CD4-positive, alpha-beta T cell treated with Interleukin-12 subunit alpha and Interleukin-12 subunit beta, for 1 hour (primary cell): ENCODE measurements around the gene BCL2L15.
"Not testable (repeated sequence)": the region's sequence is repeated elsewhere in the genome, so short reads cannot be mapped to it uniquely, and the experiment has no call there.

Source experiments
- DNase-seq: peaks from one replicate; pipeline ENCODE4 v3.0.0-alpha.2; 2020

The BCL2L15 gene

GRCh38 chr1:113870778-113871177 is 16.6 kb downstream of the BCL2L15 start:
- peak; percentile 36 for DNase-seq

- no peak for DNase-seq
Observed at GRCh38 chr1:113868387-113869083, 18.8 kb downstream of the BCL2L15 start.

GRCh38 chr1:113861641-113862040 is 25.7 kb downstream of the BCL2L15 start:
- no peak for DNase-seq

- no peak for DNase-seq
Observed at GRCh38 chr1:113860891-113861290, 26.5 kb downstream of the BCL2L15 start.

GRCh38 chr1:113859478-113860175 is 27.8 kb downstream of the BCL2L15 start:
- DNase-seq: no peak

- DNase-seq: no peak
Observed at GRCh38 chr1:113858982-113859381, 28.4 kb downstream of the BCL2L15 start.

- no peak for DNase-seq
Observed at GRCh38 chr1:113858418-113858817, 29.0 kb downstream of the BCL2L15 start.

GRCh38 chr1:113857776-113858175 is 29.6 kb downstream of the BCL2L15 start:
- DNase-seq: no peak

GRCh38 chr1:113856401-113856790 is 31.0 kb downstream of the BCL2L15 start:
- no peak for DNase-seq

GRCh38 chr1:113855630-113856400 is 31.6 kb downstream of the BCL2L15 start:
- no peak for DNase-seq

GRCh38 chr1:113854234-113854633 is 33.1 kb downstream of the BCL2L15 start:
- no peak for DNase-seq

GRCh38 chr1:113852694-113853093 is 34.7 kb downstream of the BCL2L15 start:
- DNase-seq: not testable (repeated sequence)

GRCh38 chr1:113850127-113850796 is 37.1 kb downstream of the BCL2L15 start:
- peak; percentile 21 for DNase-seq

- DNase-seq: no peak
Observed at GRCh38 chr1:113849072-113849471, 38.3 kb downstream of the BCL2L15 start.

- DNase-seq: no peak
Observed at GRCh38 chr1:113846391-113847035, 40.9 kb downstream of the BCL2L15 start.

- DNase-seq: no peak
Observed at GRCh38 chr1:113836534-113836933, 50.8 kb downstream of the BCL2L15 start.

- peak; percentile 70 for DNase-seq
Observed at GRCh38 chr1:113835686-113836290, 51.6 kb downstream of the BCL2L15 start.

GRCh38 chr1:113834716-113835115 is 52.7 kb downstream of the BCL2L15 start:
- DNase-seq: no peak
